ENCODE results near the gene ACTA1. TPM values are rescaled to one million over a fixed set of nuclear protein-coding genes. Genes with fewer than 3 reads are reported as not detected.
"Not testable (repeated sequence)": the region's sequence is repeated elsewhere in the genome, so short reads cannot be mapped to it uniquely, and the experiment has no call there.

Gene ACTA1
- total RNA-seq, 1 donor from 2014 or later = 7,565 TPM

- Histone ChIP-seq H3K4me3 (no peak overlapping the region), H3K4me1 (peaks cover 28% of the 10 kb centered on the region), H3K27me3 (ENCODE audit: low read depth) (peaks cover 88% of the 10 kb centered on the region), H3K36me3 (no peaks in the 10 kb centered on the region), H3K27ac (replicated peaks) (no peak overlapping the region), H3K9me3 (replicated peaks) (peaks cover 14% of the 10 kb centered on the region)
- intact Hi-C loops (cut with micrococcal nuclease) = no loop called here
- no peak for DNase-seq
- TF ChIP-seq CTCF (IDR thresholded peaks at IDR 0.05; ENCODE audit: borderline replicate concordance) = no peak
Measured at GRCh38 chr1:229428256-229428655, 5.6 kb downstream of the ACTA1 start.

GRCh38 chr1:229427572-229427971, 6.3 kb downstream of the ACTA1 start:
- intact Hi-C loops (cut with micrococcal nuclease) = no loop called here
- Histone ChIP-seq H3K9me3 (replicated peaks) (peaks cover 14% of the 10 kb centered on the region), H3K36me3 (no peaks in the 10 kb centered on the region), H3K4me1 (peaks cover 22% of the 10 kb centered on the region), H3K27ac (replicated peaks) (no peak overlapping the region), H3K4me3 (no peak overlapping the region), H3K27me3 (ENCODE audit: low read depth) (peaks cover 81% of the 10 kb centered on the region)
- DNase-seq = no peak
- TF ChIP-seq CTCF (IDR thresholded peaks at IDR 0.05; ENCODE audit: borderline replicate concordance) = no peak

GRCh38 chr1:229425564-229426159, 8.2 kb downstream of the ACTA1 start:
- DNase-seq = no peak
- TF ChIP-seq CTCF (IDR thresholded peaks at IDR 0.05; ENCODE audit: borderline replicate concordance) = no peak
- Histone ChIP-seq H3K4me1 (peaks cover 2% of the 10 kb centered on the region), H3K4me3 (no peak overlapping the region), H3K27me3 (ENCODE audit: low read depth) (peaks cover 65% of the 10 kb centered on the region), H3K9me3 (replicated peaks) (peaks cover 14% of the 10 kb centered on the region), H3K27ac (replicated peaks) (no peak overlapping the region), H3K36me3 (no peaks in the 10 kb centered on the region)
- intact Hi-C loops (cut with micrococcal nuclease) = no loop called here

GRCh38 chr1:229420765-229421164, 13.1 kb downstream of the ACTA1 start:
- H3K36me3 ChIP-seq = no peaks in the 10 kb centered on the region
- TF ChIP-seq CTCF (IDR thresholded peaks at IDR 0.05; ENCODE audit: borderline replicate concordance) = no peak
- no peaks in the 10 kb centered on the region for H3K4me1 ChIP-seq
- peaks cover 23% of the 10 kb centered on the region for H3K27me3 ChIP-seq (ENCODE audit: low read depth)
- DNase-seq = no peak
- H3K27ac ChIP-seq (replicated peaks) = no peak overlapping the region
- intact Hi-C loops (cut with micrococcal nuclease) = no loop called here
- no peak overlapping the region for H3K4me3 ChIP-seq
- H3K9me3 ChIP-seq (replicated peaks) = peaks cover 14% of the 10 kb centered on the region

GRCh38 chr1:229420224-229420623, 13.7 kb downstream of the ACTA1 start:
- H3K27ac ChIP-seq (replicated peaks) = no peak overlapping the region
- H3K4me1 ChIP-seq = no peaks in the 10 kb centered on the region
- no peak for DNase-seq
- intact Hi-C loops (cut with micrococcal nuclease) = no loop called here
- H3K9me3 ChIP-seq (replicated peaks) = peaks cover 14% of the 10 kb centered on the region
- no peak for TF ChIP-seq CTCF (IDR thresholded peaks at IDR 0.05; ENCODE audit: borderline replicate concordance)
- peaks cover 20% of the 10 kb centered on the region for H3K27me3 ChIP-seq (ENCODE audit: low read depth)
- H3K4me3 ChIP-seq = no peak overlapping the region
- H3K36me3 ChIP-seq = no peaks in the 10 kb centered on the region

- H3K4me3 ChIP-seq; intact Hi-C loops (cut with micrococcal nuclease); DNase-seq; H3K4me1 ChIP-seq; H3K9me3 ChIP-seq (replicated peaks); H3K36me3 ChIP-seq; H3K27ac ChIP-seq (replicated peaks): not testable (repeated sequence)
- H3K27me3 ChIP-seq (ENCODE audit: low read depth) = peaks cover 16% of the 10 kb centered on the region
Measured at GRCh38 chr1:229418586-229418985, 15.3 kb downstream of the ACTA1 start.

GRCh38 chr1:229412810-229413209, 21.1 kb downstream of the ACTA1 start:
- H3K36me3 ChIP-seq; DNase-seq; H3K4me3 ChIP-seq; intact Hi-C loops (cut with micrococcal nuclease); H3K27ac ChIP-seq (replicated peaks); H3K9me3 ChIP-seq (replicated peaks): not testable (repeated sequence)
- Histone ChIP-seq H3K4me1 (peaks cover 42% of the 10 kb centered on the region), H3K27me3 (ENCODE audit: low read depth) (peaks cover 53% of the 10 kb centered on the region)

Measured in left ventricle myocardium inferior (tissue), 1 donor.